Duodenal mucosa (tissue), 2 donors: ENCODE data around the gene ATF1.

Experiments
- H3K27ac ChIP-seq: one replicate; pipeline ENCODE4 v1.7.0; 2013; ENCODE audit warnings: low read depth, low read length
- H3K27me3 ChIP-seq, 2 donors: one replicate each; pipeline ENCODE4 v1.7.0; 2013; ENCODE audit warnings: low read length in 2 of 2, control low read depth in 1 of 2; ENCODE audit not compliant: insufficient read depth in 2 of 2, control insufficient read depth in 1 of 2
- H3K36me3 ChIP-seq, 2 donors: one replicate each; pipeline ENCODE4 v1.7.0; 2013; ENCODE audit warnings: low read length in 2 of 2, control low read depth in 1 of 2; ENCODE audit not compliant: insufficient read depth in 2 of 2, control insufficient read depth in 1 of 2
- H3K4me1 ChIP-seq, 2 donors: one replicate each; pipeline ENCODE4 v1.7.0; 2013; ENCODE audit warnings: low read length in 2 of 2, control low read depth in 1 of 2; ENCODE audit not compliant: insufficient read depth in 2 of 2, control insufficient read depth in 1 of 2
- H3K4me3 ChIP-seq, 2 donors: one replicate each; pipeline ENCODE4 v1.7.0; 2013; ENCODE audit warnings: low read length in 2 of 2, low read depth in 1 of 2
- H3K9ac ChIP-seq, 2 donors: one replicate each; pipeline ENCODE4 v1.7.0; 2013; ENCODE audit warnings: low read length in 2 of 2, low read depth in 1 of 2
- H3K9me3 ChIP-seq, 2 donors: one replicate each; pipeline ENCODE4 v1.7.0; 2013; ENCODE audit warnings: low read length in 2 of 2, control low read depth in 1 of 2; ENCODE audit not compliant: control insufficient read depth in 1 of 2

Gene ATF1

DNA sequence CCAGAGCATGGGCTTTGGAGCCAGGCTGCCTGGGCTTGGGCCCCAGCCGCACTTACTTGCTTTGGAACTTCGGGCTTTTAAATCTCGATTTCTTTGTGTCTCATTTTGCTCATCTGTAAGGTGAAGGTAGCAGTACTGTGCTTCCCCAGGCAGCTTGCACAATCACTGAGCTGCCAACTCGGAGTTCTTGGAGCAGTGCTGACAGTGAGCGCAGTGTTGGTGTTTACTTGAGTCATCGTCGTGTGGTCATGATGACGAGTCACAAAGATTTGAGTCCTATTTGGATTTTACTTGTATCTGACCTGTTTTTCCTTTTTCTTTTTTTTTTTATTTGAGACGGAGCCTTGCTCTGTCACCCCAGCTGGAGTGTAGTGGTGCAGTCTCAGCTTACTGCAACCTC is 31.3 kb upstream of the ATF1 start:
- no peaks in the 10 kb centered on the region for H3K4me1 ChIP-seq
- no peak overlapping the region for H3K4me3 ChIP-seq
- H3K9me3 ChIP-seq: no peaks in the 10 kb centered on the region
- no peak overlapping the region for H3K9ac ChIP-seq
- peaks cover 22 to 82% of the 10 kb centered on the region in 2 donors for H3K36me3 ChIP-seq
- H3K27ac ChIP-seq: no peak overlapping the region
- H3K27me3 ChIP-seq: no peaks in the 10 kb centered on the region

DNA sequence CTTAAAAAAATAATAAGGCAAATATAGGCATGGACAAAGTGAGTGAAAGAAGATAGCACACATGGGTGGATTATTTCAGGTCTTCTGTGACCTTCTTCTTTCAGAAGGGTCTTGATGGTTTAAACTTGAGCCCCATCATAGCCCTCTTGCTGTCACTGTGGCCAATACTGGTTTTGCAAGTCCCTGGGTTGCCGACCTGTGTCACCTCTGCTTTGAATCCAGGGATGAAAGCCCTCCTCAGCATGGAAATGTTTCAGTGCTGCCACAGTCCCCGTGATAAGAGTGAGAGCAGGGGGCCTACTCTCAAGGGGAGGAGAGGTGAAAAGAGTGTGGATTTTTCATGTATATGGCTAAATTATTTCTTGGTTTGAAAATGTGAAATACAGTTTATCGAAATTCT is 30.2 kb upstream of the ATF1 start:
- H3K9me3 ChIP-seq: no peaks in the 10 kb centered on the region
- H3K9ac ChIP-seq: no peak overlapping the region
- no peaks in the 10 kb centered on the region for H3K4me1 ChIP-seq
- H3K27ac ChIP-seq: no peak overlapping the region
- H3K36me3 ChIP-seq: peaks cover 18 to 81% of the 10 kb centered on the region in 2 donors
- H3K27me3 ChIP-seq: no peaks in the 10 kb centered on the region
- no peak overlapping the region for H3K4me3 ChIP-seq

DNA sequence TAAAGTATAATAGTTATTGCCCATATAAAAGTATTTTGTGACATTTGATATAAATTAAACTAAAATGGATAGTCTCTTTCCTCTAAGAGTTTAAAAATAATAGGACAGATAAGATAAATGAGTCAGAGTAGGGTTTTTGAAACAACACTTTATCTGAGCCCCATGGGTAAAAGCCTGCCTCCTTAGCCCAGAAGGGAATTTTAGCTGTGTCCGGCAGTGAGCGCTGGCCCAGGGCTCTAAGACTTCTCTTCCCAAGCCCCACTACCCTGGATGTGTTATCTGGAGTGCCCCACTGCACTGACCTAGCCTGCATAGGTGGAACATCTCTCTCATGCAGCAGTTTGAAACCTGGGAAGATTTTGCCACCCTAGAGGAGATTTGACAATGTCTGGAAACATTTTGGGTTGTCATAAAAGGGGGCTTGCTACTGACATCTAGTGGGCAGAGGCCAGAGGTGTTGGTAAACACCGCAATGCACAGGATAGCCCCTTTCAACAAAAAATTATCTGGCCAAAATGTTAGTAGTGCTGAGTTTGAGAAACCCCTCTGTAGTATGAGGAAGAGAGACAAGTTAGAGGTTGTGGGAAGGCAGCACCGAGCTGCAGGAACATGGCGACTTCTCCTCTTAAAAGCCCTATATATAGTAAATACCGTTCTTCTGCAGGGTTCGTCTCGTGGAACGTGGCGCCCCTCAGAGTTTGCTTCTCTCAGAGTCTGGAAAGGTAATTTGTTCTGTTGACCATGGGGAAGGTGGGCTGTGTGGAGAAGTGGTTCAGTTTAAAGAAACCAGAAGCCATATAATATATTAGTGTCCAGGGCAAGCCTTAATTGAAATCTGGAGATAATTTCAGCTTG is 29.3 kb upstream of the ATF1 start:
- Histone ChIP-seq H3K9me3 (no peaks in the 10 kb centered on the region), H3K27me3 (no peaks in the 10 kb centered on the region), H3K4me3 (no peak overlapping the region), H3K9ac (no peak overlapping the region), H3K4me1 (no peaks in the 10 kb centered on the region), H3K36me3 (peaks cover 18 to 82% of the 10 kb centered on the region in 2 donors), H3K27ac (no peak overlapping the region)

DNA sequence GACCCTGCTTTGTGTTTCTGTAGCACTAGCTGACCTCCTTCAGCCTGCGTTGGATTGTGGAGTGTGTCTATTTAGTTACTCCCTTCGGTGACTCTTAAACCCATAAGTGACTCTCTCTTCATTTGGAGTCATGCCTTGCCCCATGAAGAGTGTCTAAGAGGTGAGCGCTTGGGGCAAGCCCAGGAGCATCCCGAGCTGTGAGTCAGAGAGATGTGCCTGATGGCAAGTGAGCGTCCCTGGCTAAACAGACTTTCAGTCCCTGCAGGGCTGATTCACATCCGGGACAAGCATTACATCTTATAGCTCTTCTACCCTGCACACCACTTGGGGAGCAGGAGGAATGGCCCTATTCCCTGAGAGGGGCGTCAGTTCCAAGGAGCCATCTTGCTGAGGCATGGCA is 24.3 kb upstream of the ATF1 start:
- no peak overlapping the region for H3K9ac ChIP-seq
- H3K27ac ChIP-seq: no peak overlapping the region
- H3K36me3 ChIP-seq: peaks cover 42 to 78% of the 10 kb centered on the region in 2 donors
- no peak overlapping the region for H3K4me3 ChIP-seq
- no peaks in the 10 kb centered on the region for H3K27me3 ChIP-seq
- no peaks in the 10 kb centered on the region for H3K4me1 ChIP-seq
- no peaks in the 10 kb centered on the region for H3K9me3 ChIP-seq

DNA sequence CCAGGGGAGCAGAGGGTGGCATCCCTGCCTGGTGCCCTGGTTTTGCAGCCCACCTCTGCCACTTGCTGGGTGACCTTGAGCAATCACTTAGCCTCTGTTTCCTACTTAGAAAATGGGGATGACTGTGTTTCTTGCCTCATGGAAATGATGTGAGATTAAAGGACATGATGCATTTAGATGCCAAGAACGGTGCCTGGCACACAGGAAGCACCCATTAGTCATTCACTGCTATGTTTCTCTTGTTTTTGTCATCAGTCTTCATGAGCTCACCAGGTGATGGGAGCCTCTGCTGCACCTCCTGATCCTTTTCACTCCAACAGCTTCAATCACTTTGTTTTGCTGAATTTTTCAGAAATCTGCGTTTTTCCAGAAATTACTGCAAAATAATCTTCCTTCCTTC is 23.6 kb upstream of the ATF1 start:
- H3K27me3 ChIP-seq: no peaks in the 10 kb centered on the region
- H3K9ac ChIP-seq: no peak overlapping the region
- no peak overlapping the region for H3K4me3 ChIP-seq
- no peaks in the 10 kb centered on the region for H3K4me1 ChIP-seq
- H3K36me3 ChIP-seq: peaks cover 46 to 85% of the 10 kb centered on the region in 2 donors
- no peak overlapping the region for H3K27ac ChIP-seq
- H3K9me3 ChIP-seq: no peaks in the 10 kb centered on the region

DNA sequence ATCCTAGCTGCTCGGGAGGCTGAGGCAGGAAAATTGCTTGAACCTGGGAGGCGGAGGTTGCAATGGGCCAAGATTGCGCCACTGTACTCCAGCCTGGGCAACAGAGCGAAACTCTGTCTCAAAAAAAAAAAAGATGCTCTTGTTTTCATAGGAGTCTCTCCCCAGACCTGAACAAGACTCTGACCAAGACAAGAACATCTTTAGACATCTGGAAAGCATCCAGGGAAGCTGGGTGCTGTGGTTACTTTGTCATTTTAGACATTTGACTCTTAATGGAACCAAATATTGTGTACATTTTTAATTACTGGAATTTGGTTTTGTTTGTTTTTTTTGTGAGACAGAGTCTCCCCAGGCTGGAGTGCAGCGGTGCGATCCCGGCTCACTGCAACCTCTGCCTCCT is 21.1 kb upstream of the ATF1 start:
- Histone ChIP-seq H3K4me3 (no peak overlapping the region), H3K27ac (no peak overlapping the region), H3K4me1 (no peaks in the 10 kb centered on the region), H3K36me3 (peaks cover 36 to 79% of the 10 kb centered on the region in 2 donors), H3K9me3 (no peaks in the 10 kb centered on the region), H3K9ac (no peak overlapping the region), H3K27me3 (no peaks in the 10 kb centered on the region)

DNA sequence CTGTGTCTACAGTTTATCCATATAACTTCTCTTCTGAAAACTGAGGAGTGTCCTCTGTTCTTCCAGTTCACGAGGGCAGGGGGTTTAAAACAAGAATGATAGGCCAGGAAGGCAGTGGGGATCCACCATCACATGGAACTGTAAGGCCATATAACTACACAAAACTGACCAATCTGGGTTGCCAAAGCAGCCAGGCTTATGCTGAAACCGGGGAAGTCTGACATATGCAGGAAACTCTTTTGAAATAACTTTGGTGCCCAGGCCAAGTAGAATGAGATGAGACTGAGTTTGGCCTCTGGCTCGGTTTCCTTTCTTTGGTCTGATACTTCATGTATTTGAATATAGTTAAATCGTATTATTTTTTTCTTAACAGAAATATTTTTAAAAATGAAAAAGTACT is 18.0 kb upstream of the ATF1 start:
- peaks cover 21 to 53% of the 10 kb centered on the region in 2 donors for H3K36me3 ChIP-seq
- no peaks in the 10 kb centered on the region for H3K27me3 ChIP-seq
- no peak overlapping the region for H3K9ac ChIP-seq
- H3K4me1 ChIP-seq: no peaks in the 10 kb centered on the region
- H3K9me3 ChIP-seq: no peaks in the 10 kb centered on the region
- no peak overlapping the region for H3K27ac ChIP-seq
- H3K4me3 ChIP-seq: no peak overlapping the region

DNA sequence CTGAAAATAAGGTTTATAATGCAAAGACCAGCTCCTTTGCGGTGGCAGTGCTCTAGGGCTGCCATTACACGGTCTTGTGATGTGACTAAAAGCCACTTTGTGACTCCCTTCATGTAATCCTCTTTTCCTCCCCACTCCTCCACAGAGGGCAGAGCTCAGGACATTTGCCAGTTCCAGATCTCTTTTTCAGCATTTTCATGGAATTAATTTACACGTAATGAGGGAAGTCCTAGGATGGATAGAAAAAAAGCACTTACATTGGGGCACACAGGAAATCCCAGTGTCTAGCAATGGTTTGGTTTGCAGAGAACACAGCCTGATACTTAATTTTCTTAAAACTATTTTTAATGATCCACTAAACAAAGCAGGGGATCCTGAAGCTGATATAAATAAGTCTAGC is 17.5 kb upstream of the ATF1 start:
- H3K36me3 ChIP-seq: peaks cover 15 to 48% of the 10 kb centered on the region in 2 donors

DNA sequence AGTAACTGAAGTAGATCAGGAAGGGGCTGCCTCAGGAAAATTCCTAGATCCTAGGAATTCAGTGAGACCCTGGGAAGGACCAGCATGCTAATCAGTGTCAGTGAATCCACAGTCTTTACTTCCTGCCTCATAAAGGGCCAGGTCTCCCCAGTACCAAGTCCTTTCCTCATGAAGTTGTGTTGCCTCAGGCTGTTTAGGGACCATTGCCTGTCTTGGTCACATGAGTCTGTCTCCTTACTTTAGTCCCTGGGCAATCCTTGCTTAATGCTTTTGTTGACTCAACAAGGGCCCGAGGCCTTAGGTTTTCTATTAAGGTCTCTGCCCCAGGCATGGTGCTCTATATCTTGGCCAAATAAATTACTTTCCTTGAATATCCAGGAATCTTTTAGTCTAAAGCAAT is 16.1 kb upstream of the ATF1 start:
- H3K36me3 ChIP-seq: peaks cover 11 to 35% of the 10 kb centered on the region in 2 donors
- no peak overlapping the region for H3K9ac ChIP-seq
- H3K27ac ChIP-seq: no peak overlapping the region
- no peaks in the 10 kb centered on the region for H3K9me3 ChIP-seq
- no peaks in the 10 kb centered on the region for H3K27me3 ChIP-seq
- H3K4me1 ChIP-seq: no peaks in the 10 kb centered on the region
- no peak overlapping the region for H3K4me3 ChIP-seq

More for the DNA sequence above, 17.5 kb upstream of the ATF1 start:
- Histone ChIP-seq H3K4me1 (no peaks in the 10 kb centered on the region), H3K27me3 (no peaks in the 10 kb centered on the region), H3K9me3 (no peaks in the 10 kb centered on the region), H3K9ac (no peak overlapping the region), H3K4me3 (no peak overlapping the region), H3K27ac (no peak overlapping the region)

DNA sequence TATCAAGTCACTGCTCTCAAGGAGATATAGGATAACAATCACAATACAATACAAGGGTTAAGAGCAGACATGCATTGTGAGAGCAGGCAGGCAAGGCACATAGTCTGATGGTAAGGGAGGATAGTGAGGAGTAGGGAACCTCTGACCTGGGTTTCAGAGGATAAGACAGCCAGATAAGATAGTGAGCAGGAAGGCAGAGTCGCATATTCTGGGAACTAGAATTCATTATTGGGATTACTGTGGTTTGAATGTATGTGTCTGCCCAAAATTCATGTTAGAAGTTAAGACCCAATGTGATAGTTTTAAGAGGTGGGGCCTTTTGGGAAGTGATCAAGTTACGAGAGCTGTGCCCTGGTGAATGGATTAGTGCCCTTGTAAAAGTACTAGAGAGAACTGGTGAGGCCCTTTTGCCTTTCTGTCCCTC is 14.4 kb upstream of the ATF1 start:
- no peak overlapping the region for H3K9ac ChIP-seq
- no peak overlapping the region for H3K27ac ChIP-seq
- no peaks in the 10 kb centered on the region for H3K4me1 ChIP-seq
- H3K9me3 ChIP-seq: no peaks in the 10 kb centered on the region
- no peak overlapping the region for H3K4me3 ChIP-seq
- no peaks in the 10 kb centered on the region for H3K27me3 ChIP-seq
- H3K36me3 ChIP-seq: peaks cover 9 to 27% of the 10 kb centered on the region in 2 donors
